Embryonic facial prominence (tissue), 1 donor: Measurements from ENCODE around the gene TLE4.
A peak's percentile ranks its signal among the peaks of the same experiment; 100 is the strongest.
"Not testable (repeated sequence)": the region's sequence is repeated elsewhere in the genome, so short reads cannot be mapped to it uniquely, and the experiment has no call there.

Experiments
- DNase-seq: peaks from one replicate; pipeline ENCODE4 v3.0.0-alpha.2; 2016; ENCODE audit errors: extremely low spot score

The TLE4 gene

DNA sequence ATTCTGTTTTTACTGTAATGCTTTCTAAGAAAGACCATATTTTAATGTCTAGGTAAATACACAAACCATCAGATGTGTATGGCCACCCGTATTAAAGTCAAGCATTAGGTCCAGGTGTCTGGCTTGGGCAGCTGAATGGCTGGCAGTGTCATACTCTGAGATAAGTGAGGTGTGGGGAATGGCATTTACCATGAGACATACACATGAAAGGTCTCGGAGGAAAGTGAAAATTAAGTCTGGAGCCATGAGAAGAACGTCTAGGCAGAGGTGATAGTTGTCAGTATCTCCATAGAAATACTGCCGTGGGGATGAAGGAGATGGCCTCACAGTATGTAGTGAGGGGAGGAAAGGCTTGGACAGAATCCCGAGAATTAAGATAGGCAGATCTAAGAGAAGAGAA is 164.3 kb downstream of the TLE4 start:
- DNase-seq, result no peak

DNA sequence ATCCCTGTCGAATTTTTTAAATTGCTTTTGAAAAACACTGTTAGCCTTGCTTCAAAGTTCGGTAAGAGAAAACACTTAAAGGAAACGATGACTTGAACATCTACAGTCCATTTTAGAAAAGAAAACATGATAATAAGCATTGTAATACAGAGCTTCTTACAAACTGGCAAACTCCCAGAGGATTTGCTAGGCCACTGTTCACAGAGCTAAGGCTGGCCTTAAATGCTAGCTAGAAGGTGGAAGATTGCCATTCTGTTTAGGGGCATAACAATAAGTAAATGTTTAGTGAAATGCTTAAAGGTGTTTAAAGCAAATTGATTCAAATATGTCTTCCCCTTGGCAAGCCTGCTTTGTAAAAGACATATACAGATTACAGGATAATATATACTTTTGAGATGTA is 169.6 kb downstream of the TLE4 start:
- DNase-seq, result no peak

DNA sequence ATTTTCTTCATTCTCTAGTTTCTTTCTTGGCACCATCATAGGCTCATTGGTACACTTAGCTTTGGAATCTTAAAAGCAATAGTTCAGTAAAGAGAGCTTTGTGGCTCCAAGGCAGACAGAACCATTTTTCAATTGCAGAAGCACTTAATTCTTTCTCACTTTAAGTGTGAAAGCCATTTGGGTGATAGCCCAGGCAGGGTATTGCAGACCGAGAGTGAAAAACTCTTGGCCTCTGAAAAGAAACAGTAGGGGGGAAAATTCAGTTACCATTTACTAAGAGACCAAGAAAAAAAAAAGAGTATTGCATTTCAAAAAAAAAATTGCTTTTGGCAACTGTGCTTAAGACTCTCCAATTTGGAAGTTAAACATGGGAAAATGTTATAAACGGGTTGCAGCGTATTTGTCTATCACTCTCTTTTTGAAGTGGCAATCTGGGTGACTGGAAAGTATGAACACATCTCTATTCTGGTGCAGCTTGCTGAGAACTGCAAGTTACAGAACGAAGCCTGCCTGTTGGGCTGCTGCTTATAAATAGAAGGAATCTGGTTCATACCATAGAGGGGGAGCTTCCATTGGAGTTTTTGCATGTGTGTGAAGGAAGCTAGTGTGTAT is 170.5 kb downstream of the TLE4 start:
- peak; percentile 72 for DNase-seq

DNA sequence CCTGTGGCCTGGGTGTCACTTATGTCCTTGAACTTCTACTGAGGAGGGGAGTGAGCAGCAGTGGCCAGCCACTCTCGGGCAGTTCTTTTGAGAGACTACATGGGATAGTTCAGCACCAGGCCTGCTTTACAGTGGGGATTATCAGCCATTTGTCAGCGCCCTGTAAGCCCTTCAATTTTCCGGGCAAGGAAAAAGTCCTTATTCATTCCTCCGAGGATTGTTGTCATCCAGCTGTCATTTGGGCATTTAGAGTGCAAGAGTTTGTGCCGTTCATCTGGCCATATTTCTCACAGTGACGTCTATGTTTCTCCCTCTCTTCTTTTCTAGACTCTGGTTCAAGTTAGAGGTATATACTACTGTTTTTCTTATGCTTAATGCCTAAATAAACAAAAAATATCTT is 172.8 kb downstream of the TLE4 start:
- no peak for DNase-seq

DNA sequence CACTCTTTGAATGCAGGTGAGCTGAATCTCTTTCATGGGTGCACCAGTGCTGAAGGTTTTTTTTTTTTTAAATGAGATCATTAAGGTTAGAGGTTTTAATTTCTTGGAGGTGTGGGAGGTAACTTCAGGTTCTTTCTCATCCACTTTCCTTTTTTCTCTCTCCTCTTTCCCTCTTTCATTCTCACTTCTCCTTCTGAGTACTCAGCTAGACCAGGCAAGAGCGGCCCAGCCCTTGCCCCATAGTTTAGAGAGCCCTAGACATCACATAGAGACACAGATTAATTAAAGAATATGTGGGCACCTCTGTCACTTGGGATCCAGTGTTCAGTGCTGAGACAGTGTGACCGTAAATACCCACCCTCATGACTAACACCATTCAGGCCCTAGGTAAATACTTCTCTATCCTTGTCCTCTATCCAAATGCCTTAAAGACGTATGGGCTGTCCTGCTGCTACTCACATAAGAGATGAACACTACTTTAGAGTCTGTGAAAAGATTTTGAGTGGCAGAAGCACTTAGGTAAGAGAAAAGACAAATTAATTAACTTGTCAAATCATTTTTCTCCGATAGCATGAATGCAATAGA is 174.1 kb downstream of the TLE4 start:
- no peak for DNase-seq

DNA sequence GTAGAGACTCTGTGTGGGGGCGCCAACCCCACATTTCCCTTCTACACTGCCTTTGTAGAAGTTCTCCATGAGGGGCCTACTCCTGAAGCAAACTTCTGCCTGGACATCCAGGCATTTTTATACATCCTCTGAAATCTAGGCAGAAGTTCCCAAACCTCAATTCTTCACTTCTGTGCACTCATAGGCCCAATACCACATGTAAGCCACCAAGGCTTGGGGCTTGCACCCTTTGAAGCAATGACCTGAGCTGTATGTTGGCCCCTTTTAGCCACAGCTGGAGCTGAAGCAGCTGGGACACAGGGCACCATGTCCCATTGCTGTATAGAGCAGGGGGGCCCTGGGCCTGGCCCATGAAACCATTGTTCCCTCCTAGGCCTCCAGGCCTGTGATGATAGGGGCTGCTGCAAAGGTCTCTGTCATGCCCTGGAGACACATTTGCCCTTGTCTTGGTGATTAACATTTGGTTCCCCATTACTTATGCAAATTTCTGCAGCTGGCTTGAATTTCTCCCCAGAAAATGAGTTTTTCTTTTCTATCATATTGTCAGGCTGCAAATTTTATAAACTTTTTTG is 180.2 kb downstream of the TLE4 start:
- DNase-seq, result not testable (repeated sequence)

DNA sequence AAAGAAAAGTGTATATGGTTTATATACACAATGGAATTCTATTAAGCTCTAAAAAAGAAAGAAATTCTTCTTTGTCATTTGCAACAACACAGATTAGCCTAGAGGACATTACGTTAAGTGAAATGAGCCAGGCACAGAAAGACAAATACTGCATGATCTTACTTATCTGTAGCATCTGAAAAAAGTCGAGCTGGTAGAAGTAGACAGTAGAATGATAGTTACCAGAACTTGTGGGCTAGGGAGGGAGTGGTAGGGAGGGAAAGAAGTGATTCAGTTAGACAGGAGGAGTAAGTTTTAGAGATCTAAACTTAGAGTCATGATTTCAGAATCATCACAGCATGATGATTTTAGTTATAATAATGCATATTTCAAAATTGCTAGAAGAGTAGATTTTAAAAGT is 184.6 kb downstream of the TLE4 start:
- no peak for DNase-seq

DNA sequence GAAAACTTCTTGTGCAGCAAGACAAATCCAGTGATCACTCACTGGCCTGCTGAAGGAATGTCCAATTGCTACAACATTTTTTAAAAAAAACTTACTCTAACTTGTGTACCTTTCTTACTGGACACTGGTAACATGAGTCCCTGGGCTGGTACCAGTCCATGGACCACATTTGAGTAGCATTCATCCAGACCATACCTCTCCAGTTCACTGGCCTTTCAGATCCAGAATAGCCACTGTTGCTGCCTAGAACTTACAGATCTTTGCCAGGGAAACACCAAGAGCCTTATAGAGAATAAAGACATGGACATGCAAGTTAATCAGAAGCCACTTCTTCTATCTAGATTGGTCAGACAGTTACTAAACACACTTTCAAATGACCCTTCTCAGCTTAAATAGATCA is 185.3 kb downstream of the TLE4 start:
- DNase-seq, result no peak

DNA sequence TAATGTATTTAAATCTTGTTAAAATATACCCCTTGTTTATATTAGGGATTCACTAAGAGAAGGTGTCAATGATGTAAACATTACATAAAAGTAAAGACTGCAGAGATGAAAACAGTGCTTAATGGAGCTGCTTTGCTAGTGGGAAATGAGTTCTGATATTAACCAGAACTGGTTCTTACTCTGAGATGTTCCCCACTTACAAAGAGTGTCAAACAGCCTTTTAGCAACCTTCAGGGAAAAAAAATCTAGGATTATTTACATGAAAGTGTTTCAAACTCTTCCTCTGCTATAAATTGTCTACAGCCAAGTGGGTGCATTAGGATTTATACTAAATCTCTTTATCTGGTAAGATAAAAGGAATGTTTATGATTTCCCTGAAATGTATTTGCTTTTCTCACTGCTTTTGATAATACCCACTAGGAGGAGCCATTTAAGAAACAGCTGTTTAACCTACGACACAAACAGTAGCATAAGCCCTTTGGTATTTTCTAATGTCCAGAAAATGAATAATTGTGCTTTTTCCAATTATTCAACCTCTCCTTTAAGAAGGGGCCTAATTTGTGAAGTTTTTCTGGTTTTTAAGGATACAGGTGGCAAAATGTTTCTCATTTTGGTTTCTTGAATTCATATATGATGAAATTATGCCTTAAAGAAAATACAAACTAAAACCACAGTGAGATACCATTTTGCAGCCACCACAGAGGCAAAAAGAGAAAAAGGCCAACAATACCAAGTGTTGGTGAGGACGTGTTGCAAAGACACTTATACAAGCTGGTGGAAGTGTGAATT is 186.3 kb downstream of the TLE4 start:
- DNase-seq, result no peak

DNA sequence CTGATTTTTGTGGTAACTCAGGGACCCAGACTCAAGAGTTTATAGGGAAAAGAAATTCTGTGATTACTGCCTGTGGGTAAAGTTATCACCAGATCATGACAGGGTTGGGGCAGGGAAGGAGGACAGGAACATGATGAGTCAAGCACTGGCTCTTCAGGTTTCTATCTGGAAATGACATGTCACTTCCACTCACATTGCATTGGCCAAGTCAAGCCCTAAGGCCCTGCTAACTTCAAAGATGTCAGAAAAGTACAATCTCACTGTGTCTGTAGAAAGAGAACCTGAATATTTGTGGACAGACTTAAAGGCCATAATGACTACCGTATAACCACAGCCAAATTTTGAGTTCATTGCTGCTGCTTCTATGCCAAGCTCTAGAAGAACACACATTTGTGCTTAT is 187.7 kb downstream of the TLE4 start:
- no peak for DNase-seq

DNA sequence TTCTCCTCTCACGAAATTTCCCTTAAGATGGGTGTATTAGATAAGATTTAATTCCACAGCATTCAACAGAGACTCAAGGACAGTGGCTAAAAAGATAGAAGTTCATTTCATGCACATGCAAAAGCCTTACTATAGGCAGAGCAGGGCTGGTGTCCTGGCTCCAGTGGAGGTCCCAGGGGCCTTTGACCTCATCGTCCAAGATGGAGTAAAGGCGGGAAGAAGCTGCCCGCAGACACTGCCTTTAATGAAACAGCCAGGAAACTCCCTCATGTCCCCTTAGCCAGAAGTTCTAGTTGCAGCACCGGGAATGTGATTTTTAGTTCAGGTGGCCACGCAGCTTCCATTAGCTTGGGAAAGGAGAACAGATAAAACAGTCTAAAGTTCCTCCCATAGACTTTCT is 190.3 kb downstream of the TLE4 start:
- no peak for DNase-seq

DNA sequence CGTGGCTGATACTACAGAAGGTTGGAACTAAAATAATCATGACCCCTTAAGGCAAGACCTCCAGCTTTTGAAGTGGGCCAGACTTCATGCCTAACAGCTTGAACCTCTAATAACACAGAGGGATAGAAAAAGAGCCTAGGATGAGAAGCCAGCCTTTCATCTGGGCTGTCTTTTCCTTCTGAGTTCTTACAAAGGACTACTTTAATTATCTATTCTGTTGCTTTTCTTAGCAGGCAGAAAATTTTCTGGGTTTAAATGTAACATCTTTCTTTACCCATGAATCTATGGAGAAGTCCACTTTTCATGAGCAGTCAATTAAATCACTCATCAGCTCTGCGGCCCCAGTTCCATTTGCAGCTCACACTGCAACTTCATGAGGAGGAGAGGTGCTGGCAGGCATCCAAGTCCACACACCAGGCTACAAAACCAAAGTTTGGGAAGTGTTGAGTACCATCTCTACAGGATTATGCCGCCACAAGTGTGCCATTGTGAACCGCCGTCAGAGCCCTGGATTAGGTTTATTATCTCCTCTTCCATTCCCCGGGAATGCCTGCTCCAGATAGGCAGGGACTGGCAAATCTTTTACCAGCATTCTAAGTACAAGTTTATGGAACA is 192.0 kb downstream of the TLE4 start:
- no peak for DNase-seq

DNA sequence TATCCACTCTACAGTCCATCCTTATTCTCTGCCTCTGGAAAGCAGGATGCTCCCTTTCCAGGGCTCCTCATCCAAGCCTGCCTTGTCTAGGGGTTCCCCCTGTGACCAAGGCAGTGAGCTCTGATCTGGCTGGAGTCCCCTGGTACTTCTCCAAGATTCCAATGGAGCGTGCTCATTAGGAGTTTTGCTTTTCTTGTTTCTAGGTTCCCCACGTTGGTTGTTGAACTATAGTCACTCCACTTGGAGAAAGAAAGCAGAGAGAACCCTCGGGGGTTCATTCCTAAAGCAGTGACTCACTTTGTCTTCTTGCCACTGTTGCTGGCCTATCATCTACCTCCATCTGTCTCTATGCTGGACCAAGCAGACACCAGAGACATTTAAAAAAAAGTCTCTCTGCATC is 192.6 kb downstream of the TLE4 start:
- DNase-seq, result no peak

DNA sequence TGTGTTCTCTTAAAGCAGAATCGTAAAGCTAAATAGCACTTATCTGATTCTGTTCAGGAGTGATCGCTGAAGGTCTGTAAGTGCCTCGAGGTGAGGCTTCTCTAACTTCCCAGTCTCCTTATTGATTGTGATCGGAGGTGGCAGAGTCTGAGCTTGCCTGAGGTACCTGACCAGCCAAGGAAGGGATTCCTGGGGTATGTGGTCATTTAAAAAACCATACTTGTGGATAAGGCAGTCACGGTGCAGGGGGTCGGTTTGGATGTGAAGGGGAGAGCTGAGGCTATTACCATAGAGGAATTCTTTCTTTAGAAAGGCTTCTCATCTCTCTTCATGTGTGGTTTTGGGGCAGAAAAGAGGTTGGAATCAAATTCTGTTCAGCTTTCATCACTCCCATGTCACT is 193.7 kb downstream of the TLE4 start:
- DNase-seq, result no peak

DNA sequence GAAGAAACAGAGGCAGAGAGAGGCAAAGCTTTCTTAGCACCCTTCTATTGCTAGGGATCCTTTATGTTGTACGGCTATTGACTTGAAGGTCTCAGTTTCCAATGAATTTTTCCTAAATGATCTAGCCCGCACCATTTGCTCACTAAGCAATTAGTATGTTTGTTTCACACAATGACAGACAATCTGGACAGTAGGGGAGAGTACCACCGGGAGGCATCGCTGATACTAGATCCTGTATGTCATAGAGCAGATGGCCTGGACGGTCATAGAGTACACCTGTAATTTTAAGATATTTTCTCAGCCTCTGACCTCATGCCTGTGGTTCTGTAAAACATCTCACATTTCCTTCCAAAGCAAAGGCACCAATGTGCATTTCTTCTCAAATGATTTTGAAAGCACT is 194.3 kb downstream of the TLE4 start:
- no peak for DNase-seq

DNA sequence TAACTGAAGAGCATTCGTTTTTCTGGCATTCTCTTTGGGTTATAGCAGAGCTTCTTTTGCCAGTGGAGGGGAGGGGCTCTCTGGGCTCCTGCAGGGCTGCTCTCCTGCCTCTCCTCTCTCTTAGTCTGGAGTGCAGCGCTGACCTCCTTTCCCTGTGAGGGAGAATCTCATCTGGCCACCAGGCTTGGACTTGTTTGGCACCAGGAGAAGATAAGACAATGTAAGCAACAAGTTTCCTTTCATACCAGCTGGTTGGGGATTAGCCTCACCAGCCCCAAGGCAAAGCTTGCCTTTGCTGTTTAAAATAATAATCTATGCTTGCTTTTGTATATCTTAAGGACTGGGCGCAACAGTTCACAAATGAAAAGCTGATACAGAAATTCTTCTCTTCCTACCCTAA is 196.4 kb downstream of the TLE4 start:
- no peak for DNase-seq

DNA sequence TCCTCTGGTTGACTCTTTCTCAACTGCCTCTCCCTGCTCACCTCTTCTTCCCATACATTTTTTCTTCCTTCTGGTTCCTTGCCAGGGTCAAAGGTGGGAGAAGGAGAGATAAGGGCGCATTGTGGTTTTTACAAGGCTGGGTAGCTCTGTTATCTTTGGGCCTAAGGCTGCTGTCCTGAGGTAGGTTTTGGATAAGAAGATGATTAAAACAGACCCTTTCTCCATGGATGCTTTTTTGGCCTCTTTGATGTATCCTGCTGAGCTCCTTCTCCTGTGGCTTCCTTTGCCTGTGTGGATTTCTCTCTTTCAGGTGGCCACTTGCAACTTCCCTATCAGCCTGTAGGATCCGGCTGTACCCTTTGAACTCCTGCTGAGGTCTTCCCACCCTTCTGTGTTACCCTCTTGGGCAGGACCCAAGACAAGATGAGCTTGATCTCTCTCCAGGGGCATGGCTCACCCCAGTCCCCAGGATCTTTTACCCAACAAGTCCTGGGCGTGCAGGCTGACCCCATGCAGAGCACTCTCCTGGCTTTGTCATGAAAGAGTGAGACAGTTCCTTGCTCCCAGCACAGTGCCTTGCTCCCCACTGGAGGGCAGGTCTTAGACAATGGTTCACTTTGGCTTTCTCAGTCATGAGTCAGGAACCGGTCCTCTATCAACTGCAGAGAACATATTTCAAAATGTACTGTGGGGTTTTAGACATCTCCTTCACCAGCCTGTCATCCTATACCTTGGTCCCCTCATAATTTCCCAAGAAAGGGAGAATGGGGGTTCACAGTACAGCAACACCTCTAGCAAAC is 197.9 kb downstream of the TLE4 start:
- DNase-seq, result no peak

DNA sequence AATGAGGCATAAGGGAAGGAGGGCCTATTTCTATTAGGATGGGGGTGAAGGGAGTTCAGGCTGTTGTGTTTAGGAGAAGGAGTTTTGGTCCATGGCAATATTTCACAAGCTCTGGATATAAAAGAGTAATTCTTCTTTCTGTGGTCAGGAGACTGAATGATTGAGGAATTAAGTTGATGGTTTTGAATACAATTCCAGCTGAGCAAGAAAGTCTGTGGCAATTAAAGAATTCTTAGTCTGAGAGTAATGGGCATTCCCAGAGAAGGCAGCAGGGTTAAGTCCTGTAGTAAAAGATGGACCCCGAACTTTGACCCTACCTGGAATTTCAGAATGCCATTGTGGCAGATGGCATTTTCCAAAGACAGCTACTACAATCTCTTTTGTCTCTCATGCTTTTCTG is 202.6 kb downstream of the TLE4 start:
- DNase-seq, result no peak
